ENCODE results near the gene XPO4.

XPO4 gene

GRCh38 chr13:20803180-20803965 is 99.2 kb downstream of the XPO4 start:
- H3K9me3 ChIP-seq (ENCODE audit: insufficient read depth, low read depth, low read length), result no peaks in the 10 kb centered on the region
- H3K27me3 ChIP-seq (ENCODE audit: insufficient read depth, low read length), result no peaks in the 10 kb centered on the region
- no peak overlapping the region for H3K27ac ChIP-seq (ENCODE audit: low read length)
- no peak overlapping the region for H3K9ac ChIP-seq (ENCODE audit: low read depth, low read length)
- no peaks in the 10 kb centered on the region for H3K4me1 ChIP-seq (ENCODE audit: insufficient read depth, low read length)
- peaks cover 73% of the 10 kb centered on the region for H3K36me3 ChIP-seq (ENCODE audit: insufficient read depth, low read depth, low read length)
- H3K4me3 ChIP-seq (ENCODE audit: low read length), result no peak overlapping the region

- H3K4me3 ChIP-seq (ENCODE audit: low read length), result no peak overlapping the region
- H3K9me3 ChIP-seq (ENCODE audit: insufficient read depth, low read depth, low read length), result no peaks in the 10 kb centered on the region
- H3K27ac ChIP-seq (ENCODE audit: low read length), result no peak overlapping the region
- H3K27me3 ChIP-seq (ENCODE audit: insufficient read depth, low read length), result no peaks in the 10 kb centered on the region
- no peaks in the 10 kb centered on the region for H3K4me1 ChIP-seq (ENCODE audit: insufficient read depth, low read length)
- H3K9ac ChIP-seq (ENCODE audit: low read depth, low read length), result no peak overlapping the region
- H3K36me3 ChIP-seq (ENCODE audit: insufficient read depth, low read depth, low read length), result peaks cover 73% of the 10 kb centered on the region
Observed at GRCh38 chr13:20801707-20802106, 100.8 kb downstream of the XPO4 start.

GRCh38 chr13:20799726-20800416 is 102.7 kb downstream of the XPO4 start:
- H3K36me3 ChIP-seq (ENCODE audit: insufficient read depth, low read depth, low read length), result peaks cover 82% of the 10 kb centered on the region
- no peak overlapping the region for H3K4me3 ChIP-seq (ENCODE audit: low read length)
- H3K9ac ChIP-seq (ENCODE audit: low read depth, low read length), result no peak overlapping the region

GRCh38 chr13:20798027-20798426 is 104.5 kb downstream of the XPO4 start:
- no peak overlapping the region for H3K27ac ChIP-seq (ENCODE audit: low read length)
- peaks cover 92% of the 10 kb centered on the region for H3K36me3 ChIP-seq (ENCODE audit: insufficient read depth, low read depth, low read length)
- H3K9me3 ChIP-seq (ENCODE audit: insufficient read depth, low read depth, low read length), result no peaks in the 10 kb centered on the region
- H3K4me3 ChIP-seq (ENCODE audit: low read length), result no peak overlapping the region
- no peaks in the 10 kb centered on the region for H3K27me3 ChIP-seq (ENCODE audit: insufficient read depth, low read length)
- H3K9ac ChIP-seq (ENCODE audit: low read depth, low read length), result no peak overlapping the region
- H3K4me1 ChIP-seq (ENCODE audit: insufficient read depth, low read length), result no peaks in the 10 kb centered on the region

More at GRCh38 chr13:20799726-20800416, 102.7 kb downstream of the XPO4 start:
- Histone ChIP-seq H3K9me3 (ENCODE audit: insufficient read depth, low read depth, low read length) (no peaks in the 10 kb centered on the region), H3K27me3 (ENCODE audit: insufficient read depth, low read length) (no peaks in the 10 kb centered on the region), H3K4me1 (ENCODE audit: insufficient read depth, low read length) (no peaks in the 10 kb centered on the region), H3K27ac (ENCODE audit: low read length) (no peak overlapping the region)

- Histone ChIP-seq H3K27ac (ENCODE audit: low read length) (no peak overlapping the region), H3K27me3 (ENCODE audit: insufficient read depth, low read length) (no peaks in the 10 kb centered on the region), H3K4me1 (ENCODE audit: insufficient read depth, low read length) (no peaks in the 10 kb centered on the region), H3K9me3 (ENCODE audit: insufficient read depth, low read depth, low read length) (no peaks in the 10 kb centered on the region), H3K4me3 (ENCODE audit: low read length) (no peak overlapping the region), H3K36me3 (ENCODE audit: insufficient read depth, low read depth, low read length) (peaks cover 89% of the 10 kb centered on the region), H3K9ac (ENCODE audit: low read depth, low read length) (no peak overlapping the region)
Observed at GRCh38 chr13:20796791-20797508, 105.6 kb downstream of the XPO4 start.

- Histone ChIP-seq H3K36me3 (ENCODE audit: insufficient read depth, low read depth, low read length) (peaks cover 67% of the 10 kb centered on the region), H3K9ac (ENCODE audit: low read depth, low read length) (no peak overlapping the region), H3K27ac (ENCODE audit: low read length) (no peak overlapping the region)
Observed at GRCh38 chr13:20789665-20790064, 112.9 kb downstream of the XPO4 start.

GRCh38 chr13:20788312-20788711 is 114.2 kb downstream of the XPO4 start:
- Histone ChIP-seq H3K4me3 (ENCODE audit: low read length) (no peak overlapping the region), H3K4me1 (ENCODE audit: insufficient read depth, low read length) (no peaks in the 10 kb centered on the region), H3K9me3 (ENCODE audit: insufficient read depth, low read depth, low read length) (no peaks in the 10 kb centered on the region), H3K27ac (ENCODE audit: low read length) (no peak overlapping the region), H3K36me3 (ENCODE audit: insufficient read depth, low read depth, low read length) (peaks cover 67% of the 10 kb centered on the region), H3K9ac (ENCODE audit: low read depth, low read length) (no peak overlapping the region), H3K27me3 (ENCODE audit: insufficient read depth, low read length) (no peaks in the 10 kb centered on the region)

More at GRCh38 chr13:20789665-20790064, 112.9 kb downstream of the XPO4 start:
- H3K27me3 ChIP-seq (ENCODE audit: insufficient read depth, low read length), result no peaks in the 10 kb centered on the region
- H3K9me3 ChIP-seq (ENCODE audit: insufficient read depth, low read depth, low read length), result no peaks in the 10 kb centered on the region
- no peak overlapping the region for H3K4me3 ChIP-seq (ENCODE audit: low read length)
- no peaks in the 10 kb centered on the region for H3K4me1 ChIP-seq (ENCODE audit: insufficient read depth, low read length)

- Histone ChIP-seq H3K9ac (ENCODE audit: low read depth, low read length) (no peak overlapping the region), H3K4me1 (ENCODE audit: insufficient read depth, low read length) (no peaks in the 10 kb centered on the region), H3K4me3 (ENCODE audit: low read length) (no peak overlapping the region), H3K36me3 (ENCODE audit: insufficient read depth, low read depth, low read length) (peaks cover 76% of the 10 kb centered on the region), H3K9me3 (ENCODE audit: insufficient read depth, low read depth, low read length) (no peaks in the 10 kb centered on the region), H3K27me3 (ENCODE audit: insufficient read depth, low read length) (no peaks in the 10 kb centered on the region), H3K27ac (ENCODE audit: low read length) (no peak overlapping the region)
Observed at GRCh38 chr13:20787180-20787579, 115.4 kb downstream of the XPO4 start.

- Histone ChIP-seq H3K36me3 (ENCODE audit: insufficient read depth, low read depth, low read length) (peaks cover 57% of the 10 kb centered on the region), H3K4me1 (ENCODE audit: insufficient read depth, low read length) (no peaks in the 10 kb centered on the region), H3K4me3 (ENCODE audit: low read length) (no peak overlapping the region), H3K9ac (ENCODE audit: low read depth, low read length) (no peak overlapping the region), H3K27me3 (ENCODE audit: insufficient read depth, low read length) (no peaks in the 10 kb centered on the region), H3K9me3 (ENCODE audit: insufficient read depth, low read depth, low read length) (no peaks in the 10 kb centered on the region), H3K27ac (ENCODE audit: low read length) (no peak overlapping the region)
Observed at GRCh38 chr13:20782116-20782708, 120.3 kb downstream of the XPO4 start.

- Histone ChIP-seq H3K27ac (ENCODE audit: low read length) (no peak overlapping the region), H3K9me3 (ENCODE audit: insufficient read depth, low read depth, low read length) (no peaks in the 10 kb centered on the region), H3K4me1 (ENCODE audit: insufficient read depth, low read length) (no peaks in the 10 kb centered on the region), H3K4me3 (ENCODE audit: low read length) (no peak overlapping the region), H3K36me3 (ENCODE audit: insufficient read depth, low read depth, low read length) (peaks cover 48% of the 10 kb centered on the region), H3K27me3 (ENCODE audit: insufficient read depth, low read length) (no peaks in the 10 kb centered on the region), H3K9ac (ENCODE audit: low read depth, low read length) (no peak overlapping the region)
Observed at GRCh38 chr13:20780317-20780716, 122.2 kb downstream of the XPO4 start.

- no peaks in the 10 kb centered on the region for H3K27me3 ChIP-seq (ENCODE audit: insufficient read depth, low read length)
- H3K9me3 ChIP-seq (ENCODE audit: insufficient read depth, low read depth, low read length), result no peaks in the 10 kb centered on the region
- H3K4me1 ChIP-seq (ENCODE audit: insufficient read depth, low read length), result no peaks in the 10 kb centered on the region
- peaks cover 39% of the 10 kb centered on the region for H3K36me3 ChIP-seq (ENCODE audit: insufficient read depth, low read depth, low read length)
- H3K4me3 ChIP-seq (ENCODE audit: low read length), result no peak overlapping the region
- H3K27ac ChIP-seq (ENCODE audit: low read length), result no peak overlapping the region
- no peak overlapping the region for H3K9ac ChIP-seq (ENCODE audit: low read depth, low read length)
Observed at GRCh38 chr13:20779405-20779804, 123.1 kb downstream of the XPO4 start.
